Stimulated activated CD8-positive, alpha-beta memory T cell treated with anti-CD3 and anti-CD28 coated beads, Interleukin-7, amount 100 ng/mL, for 1 hour (primary cell): ENCODE results near the gene DISC1.
"Not testable (repeated sequence)": the region's sequence is repeated elsewhere in the genome, so short reads cannot be mapped to it uniquely, and the experiment has no call there.

ENCODE experiments used
- DNase-seq, 2 donors: peaks; one replicate each; pipeline ENCODE4 v3.0.0-alpha.2; 2020; ENCODE audit warnings: low read depth in 2 of 2

The DISC1 gene

DNA sequence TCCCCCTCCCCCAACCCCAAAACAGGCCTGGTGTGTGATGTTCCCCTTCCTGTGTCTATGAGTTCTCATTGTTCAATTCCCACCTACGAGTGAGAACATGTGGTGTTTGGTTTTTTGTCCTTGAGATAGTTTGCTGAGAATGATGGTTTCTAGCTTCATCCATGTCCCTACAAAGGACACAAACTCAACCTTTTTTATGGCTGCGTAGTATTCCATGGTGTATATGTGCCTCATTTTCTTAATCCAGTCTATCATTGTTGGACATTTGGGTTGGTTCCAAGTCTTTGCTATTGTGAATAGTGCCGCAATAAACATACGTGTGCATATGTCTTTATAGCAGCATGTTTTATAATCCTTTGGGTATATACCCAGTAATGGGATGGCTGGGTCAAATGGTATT is 102.4 kb downstream of the DISC1 start:
- not testable (repeated sequence) for DNase-seq

DNA sequence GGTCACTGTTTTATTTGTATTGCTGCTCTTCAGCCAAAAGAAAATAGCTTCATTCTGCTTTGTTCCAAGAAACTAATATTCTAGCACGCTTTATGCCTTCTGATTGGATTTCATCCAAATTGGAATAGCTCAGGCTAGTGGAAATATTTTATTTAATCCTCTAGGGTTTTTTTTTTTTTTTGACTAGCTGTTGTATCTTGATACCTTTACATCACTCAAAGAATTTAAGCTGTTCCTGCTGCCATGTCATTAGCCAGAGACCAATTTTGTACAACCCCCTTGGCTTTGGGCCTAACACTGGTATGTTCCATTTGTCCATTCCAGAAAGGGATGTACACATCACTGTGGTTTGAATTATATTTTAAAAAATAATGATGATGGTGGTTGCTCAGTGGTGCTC is 103.0 kb downstream of the DISC1 start:
- no peak for DNase-seq

DNA sequence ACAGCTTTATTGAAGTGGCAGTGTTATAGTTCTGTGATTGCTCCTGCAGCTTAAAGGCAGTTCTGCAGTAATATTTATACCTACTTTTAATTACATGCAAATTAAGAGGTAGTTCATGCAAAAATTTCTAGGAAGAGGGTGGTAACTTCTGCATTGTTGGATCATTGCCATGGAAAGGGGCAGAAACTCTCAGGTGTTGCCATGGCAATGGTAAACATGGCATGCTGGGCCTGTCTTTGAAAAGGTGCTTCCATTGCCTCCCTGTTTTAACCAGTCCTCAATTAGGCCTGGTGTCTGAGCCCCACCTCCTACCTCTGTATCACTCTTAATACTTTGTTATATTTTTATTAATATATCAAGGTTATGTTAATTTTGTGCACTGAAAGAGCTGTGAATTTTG is 104.7 kb downstream of the DISC1 start:
- no peak for DNase-seq

DNA sequence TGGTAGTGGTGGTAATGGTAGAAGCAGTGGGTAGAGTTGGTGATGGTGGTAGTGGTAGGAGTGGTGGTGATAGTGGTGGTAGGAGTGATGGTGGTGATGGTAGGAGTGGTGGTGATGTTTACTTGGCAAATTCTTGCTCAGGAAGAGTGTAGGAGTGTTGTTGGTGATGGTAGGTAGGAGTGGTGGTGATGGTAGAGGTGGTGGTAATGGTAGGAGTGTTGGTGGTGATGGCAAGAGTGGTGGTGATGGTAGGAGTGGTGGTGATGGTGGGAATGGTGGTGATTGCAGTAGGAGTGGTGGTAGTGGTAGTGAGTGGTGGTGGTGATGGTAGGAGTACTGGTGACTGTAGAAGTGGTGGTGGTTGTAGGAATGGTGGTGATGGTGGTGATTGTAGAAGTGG is 106.5 kb downstream of the DISC1 start:
- no peak for DNase-seq

DNA sequence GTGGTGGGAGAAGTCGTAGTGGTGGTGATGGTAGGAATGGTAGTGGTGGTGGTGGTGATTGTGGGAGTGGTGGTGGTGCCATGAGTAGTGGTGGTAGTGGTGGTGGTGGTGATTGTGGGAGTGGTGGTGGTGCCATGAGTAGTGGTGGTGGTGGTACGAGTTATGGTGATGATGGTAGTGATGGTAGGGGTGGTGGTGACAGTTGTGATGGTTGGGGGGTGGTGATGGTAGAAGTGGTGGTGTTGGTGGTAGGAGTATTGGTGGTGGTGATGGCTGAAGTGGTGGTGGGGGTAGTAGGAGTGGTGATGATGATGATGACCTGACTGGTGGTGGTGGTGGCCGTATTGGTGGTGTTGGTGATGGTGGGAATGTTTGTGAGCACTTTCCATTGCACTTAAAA is 107.1 kb downstream of the DISC1 start:
- no peak for DNase-seq

DNA sequence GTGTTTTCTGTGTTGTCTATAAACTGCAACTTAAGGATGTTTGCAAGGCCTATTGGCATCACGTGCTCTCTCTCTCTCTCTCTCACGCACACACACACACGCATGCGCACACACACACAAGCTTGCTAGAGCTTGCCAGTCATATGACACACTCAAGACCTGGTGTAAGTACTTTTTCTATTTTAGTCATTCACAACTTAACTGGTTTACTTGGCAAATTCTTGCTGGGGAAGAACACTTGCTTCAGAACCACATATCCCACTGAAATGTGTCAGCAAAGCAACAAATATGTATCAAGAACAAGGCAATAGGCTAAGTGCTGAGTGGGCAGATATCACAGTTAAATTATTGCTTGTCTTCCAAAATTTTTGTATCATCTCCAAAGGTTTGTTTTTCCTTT is 107.8 kb downstream of the DISC1 start:
- DNase-seq = no peak

DNA sequence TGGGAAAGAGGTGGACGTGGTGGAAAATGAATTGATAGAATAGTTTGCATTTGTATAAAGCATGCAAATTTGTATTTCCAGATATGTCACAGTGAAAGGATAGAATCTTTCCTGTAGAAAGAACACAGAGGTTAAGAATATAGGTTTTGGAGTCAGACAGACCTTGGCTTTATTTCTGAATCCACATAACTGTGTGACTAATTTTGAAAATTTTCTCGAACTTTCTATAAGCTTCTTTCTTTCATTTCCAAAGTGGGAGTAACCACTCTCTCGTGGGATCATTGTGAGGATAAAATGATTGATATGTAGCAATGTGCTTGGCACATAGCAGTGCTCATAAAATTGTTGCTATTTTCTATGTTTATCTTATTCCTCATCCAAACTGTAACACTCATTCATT is 108.8 kb downstream of the DISC1 start:
- no peak for DNase-seq

- DNase-seq = no peak
Observed at GRCh38 chr1:231735941-231736340, 109.4 kb downstream of the DISC1 start.

DNA sequence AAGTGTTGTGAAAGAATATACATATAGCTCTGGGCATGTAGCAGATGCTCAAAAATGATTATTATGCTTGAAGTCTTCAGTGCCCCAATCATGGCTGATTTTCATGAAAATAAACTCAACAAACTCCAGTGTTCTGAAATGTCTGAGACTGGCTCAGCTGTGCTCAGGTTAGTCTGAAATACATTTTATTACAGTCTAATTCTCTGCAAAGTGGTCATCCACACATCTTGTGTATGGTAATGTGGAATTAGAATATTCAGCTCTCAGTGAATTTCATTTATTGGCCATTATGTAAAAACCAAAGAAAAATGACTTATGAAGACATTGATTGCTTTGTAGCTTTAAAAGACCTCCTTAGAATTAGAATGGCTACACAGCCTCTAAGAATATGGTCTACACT is 109.9 kb downstream of the DISC1 start:
- no peak for DNase-seq

GRCh38 chr1:231738554-231738953 is 112.0 kb downstream of the DISC1 start:
- DNase-seq = no peak

DNA sequence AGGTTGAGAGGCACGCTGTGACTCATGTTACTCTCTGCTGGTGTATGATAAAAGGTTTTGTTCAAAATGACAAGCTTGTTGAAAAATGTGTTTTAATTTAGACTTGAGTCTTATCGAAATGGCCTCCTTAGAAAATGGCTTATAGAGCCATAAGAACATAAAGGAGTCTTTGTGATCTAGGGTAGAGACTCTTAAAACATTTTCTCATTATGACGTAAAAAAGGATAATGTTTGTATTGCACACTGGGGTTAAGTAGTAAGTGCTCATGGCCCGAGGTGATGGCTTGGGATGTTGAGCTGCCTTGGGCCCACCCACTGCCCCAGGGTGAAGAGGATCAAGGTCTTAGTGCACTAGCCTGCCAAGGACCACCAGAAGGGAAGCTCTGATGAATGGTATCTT is 117.4 kb downstream of the DISC1 start:
- DNase-seq = no peak

DNA sequence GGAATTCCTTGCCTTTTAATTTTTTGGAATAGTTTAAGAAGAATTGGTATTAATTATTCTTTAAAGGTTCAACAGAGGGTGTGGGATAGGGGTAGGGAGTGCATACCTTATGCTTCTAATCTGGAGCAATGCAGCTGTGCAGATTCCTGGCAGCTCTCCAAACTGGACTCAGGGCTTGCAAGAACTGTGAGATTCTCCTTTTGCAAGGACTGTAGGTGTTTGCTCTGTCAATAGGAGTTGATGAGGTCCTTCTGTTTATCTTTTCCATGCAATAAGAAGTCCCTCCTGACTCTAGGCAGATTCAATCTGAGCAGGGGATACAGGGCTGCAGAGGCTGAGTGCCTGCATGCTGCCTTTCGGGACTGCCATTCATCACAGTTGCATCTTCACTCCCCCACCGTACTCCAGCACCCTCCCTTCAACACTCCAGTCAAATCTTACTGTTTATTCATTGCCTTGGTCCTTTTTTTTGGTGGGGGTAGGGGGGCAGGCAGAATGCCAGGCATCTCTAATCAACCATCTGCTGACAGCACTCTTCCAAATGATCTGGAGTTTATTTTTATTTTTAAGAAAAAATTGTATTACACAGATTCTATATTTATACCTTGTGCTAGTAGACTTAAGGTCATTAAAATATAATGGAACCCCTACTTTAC is 122.3 kb downstream of the DISC1 start:
- no peak for DNase-seq

GRCh38 chr1:231750296-231750695 is 123.7 kb downstream of the DISC1 start:
- DNase-seq = no peak

DNA sequence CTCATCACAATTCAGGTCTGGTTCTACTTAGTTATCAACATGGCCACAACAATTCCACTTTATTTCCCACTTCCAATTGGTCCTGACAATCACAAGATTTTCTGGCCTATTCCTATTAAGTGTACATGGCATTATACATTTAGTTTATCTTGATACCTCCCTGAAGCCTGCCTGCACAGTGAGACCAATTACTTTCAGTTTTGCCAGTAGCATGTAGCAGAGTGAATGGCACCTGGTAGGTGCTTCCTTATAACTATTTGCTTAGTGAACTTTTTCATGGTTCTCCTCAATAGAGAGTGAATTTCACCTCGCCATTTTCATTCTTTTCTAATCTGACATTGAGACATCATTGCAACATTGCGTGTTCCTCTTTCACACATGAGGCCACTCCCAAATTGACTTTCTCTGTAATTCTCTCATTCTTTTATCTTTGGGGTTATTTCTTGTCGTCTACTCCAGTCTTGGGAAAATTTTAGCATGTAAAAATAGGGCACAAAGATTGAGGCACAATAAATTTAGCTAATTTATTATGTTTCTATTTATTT is 124.3 kb downstream of the DISC1 start:
- DNase-seq = no peak

- DNase-seq = no peak
Observed at GRCh38 chr1:231751415-231751814, 124.8 kb downstream of the DISC1 start.

DNA sequence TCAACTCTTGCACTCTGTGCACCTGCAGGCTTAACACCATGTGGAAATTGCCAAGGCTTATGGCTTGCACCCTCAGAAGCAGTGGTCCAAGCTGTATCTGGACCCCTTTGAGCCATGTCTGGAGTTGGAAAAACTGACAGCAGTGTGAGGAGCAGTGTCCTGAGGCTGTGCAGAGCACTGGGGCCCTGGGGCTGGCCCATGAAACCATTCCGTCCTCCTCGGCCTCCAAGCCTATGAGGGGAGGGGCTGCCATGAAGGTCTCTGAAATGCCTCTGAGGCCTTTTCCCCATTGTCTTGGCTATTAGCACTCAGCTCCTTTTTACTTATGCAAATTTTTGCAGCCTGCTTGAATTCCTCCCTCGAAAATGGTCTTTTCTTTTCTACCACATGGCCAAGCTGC is 126.7 kb downstream of the DISC1 start:
- DNase-seq = no peak

DNA sequence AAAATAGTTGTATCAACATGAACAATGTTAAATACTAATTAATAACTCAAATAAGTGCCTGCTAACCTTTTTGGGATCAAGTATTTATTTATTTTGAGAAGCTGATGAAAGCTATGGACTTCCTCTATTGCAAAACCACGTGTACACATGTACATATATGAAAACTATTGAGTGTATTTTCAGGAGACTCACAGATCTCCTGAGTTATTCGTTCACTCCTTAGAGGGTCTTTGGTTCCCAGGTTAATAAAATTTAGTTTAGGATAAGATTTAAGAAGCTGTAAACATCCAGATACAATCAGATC is 130.5 kb downstream of the DISC1 start:
- DNase-seq = no peak

GRCh38 chr1:231757759-231758158 is 131.2 kb downstream of the DISC1 start:
- DNase-seq = no peak

- DNase-seq = no peak
Observed at GRCh38 chr1:231761252-231761651, 134.7 kb downstream of the DISC1 start.

- DNase-seq = no peak
Observed at GRCh38 chr1:231761747-231762541, 135.4 kb downstream of the DISC1 start.

DNA sequence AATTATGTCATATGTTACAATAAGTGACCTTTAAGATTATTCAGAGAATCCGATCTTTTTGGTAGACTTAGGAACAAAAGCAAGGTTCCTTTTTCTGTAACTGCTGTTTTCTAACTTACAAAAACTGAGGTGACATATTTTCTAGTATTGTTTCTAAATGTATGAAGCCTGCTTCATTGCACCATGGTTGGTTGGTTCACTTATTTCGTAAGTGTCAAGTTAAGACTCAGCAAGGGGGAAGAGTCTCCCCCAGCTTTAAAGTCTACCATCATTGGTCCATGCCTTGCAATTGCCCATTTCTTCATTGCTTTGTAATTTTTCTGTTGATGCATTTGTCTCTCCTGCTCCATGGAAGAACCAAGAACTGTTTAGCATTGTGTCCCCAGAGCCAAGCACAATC is 136.9 kb downstream of the DISC1 start:
- DNase-seq = no peak

DNA sequence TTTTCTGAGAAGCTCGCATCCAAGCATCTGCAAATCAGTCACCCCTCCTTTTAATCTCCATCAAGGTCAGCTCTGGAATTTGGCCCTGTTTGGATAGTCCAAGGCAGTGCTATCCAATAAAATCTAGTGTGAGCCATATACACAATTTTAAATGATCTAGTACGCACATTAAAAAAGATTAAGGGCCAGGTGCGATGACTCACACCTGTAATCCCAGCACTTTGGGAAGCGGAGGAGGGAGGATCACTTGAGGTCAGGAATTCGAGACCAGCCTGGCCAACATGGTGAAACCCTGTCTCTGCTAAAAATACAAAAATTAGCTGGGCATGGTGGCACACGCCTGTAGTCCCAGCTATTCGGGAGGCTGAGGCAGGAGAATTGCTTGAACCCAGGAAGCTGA is 139.2 kb downstream of the DISC1 start:
- not testable (repeated sequence) for DNase-seq

DNA sequence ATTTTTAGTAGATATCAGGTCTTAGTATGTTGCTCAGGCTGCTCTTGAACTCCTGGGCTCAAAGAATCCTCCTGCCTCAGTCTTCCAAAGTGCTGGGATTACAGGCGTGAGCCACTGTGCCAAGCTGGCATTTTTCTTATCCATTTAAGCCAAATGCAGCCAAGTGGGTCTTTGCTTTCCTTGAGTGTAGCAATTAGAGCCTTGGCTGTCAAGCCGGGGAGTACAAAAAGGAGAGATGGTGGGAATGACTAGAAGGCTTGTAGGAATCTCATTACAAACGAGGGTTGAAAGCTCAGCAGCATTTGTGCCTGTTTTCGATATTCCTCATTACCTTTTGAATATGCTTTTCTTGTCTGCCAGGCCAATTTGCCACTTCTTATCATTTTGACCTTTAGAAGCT is 140.9 kb downstream of the DISC1 start:
- DNase-seq = no peak

DNA sequence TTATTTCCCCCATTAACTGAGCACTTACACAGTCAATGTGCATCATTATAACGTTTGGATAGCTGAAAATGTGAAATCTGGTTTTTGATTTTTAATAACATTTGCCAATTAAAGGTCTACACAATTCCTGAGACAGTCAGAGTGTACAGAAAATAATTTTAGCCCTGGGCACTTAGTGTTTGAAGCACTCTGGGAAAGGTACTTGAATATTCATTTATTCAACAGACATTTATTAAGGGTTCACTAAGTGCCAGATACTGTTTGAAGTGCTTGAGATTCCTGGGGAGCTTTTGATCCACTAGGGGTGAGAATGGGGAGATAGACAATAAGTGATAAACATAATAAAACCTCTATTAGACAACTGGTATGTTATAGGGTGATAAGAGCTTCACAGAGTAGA is 141.8 kb downstream of the DISC1 start:
- no peak for DNase-seq
